Activated CD8-positive, alpha-beta memory T cell treated with anti-CD3 and anti-CD28 coated beads for 24 hours (primary cell): ENCODE measurements around the gene RAD51B.

Experiments used
- DNase-seq: peaks from one replicate; pipeline ENCODE4 v3.0.0-alpha.2; 2020

RAD51B gene

DNA sequence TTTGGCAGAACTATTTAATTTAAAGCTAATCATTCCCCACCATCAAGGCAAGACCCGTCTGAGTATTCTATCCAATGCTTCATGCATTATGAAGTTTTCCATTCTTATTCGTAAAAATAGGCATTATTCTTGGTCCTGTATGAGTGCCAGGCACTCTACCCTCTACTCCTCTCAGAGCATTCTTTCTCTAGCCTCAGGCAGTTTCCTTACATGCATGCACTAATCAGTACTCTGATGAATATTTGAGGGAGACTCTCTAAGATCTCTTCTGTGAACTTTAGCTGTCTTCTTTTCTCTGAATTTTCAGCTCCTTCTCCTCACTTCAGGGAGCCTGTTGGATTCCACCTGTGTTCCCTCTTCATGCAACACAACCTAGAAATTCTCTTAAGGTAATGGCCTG, 334.7 kb downstream of the RAD51B start:
- no peak for DNase-seq

DNA sequence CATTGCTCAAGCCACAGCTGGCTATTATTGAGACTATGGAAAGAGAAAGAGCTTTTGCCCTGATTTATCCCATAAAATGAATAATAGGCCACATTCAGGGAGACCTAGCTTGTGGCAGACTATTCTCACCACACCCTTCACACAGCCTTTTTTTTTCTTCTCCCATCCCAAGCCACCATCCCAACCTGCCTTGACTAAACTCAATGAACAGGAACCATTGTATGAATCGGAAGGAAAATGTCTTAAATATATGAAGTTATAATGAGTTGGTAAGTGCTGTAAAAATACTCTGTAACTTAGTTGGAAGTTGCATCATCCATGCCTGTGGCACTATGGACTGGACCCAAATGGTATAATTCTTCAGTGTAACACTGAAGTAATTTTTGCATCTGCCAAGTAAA, 338.4 kb downstream of the RAD51B start:
- DNase-seq, result no peak

DNA sequence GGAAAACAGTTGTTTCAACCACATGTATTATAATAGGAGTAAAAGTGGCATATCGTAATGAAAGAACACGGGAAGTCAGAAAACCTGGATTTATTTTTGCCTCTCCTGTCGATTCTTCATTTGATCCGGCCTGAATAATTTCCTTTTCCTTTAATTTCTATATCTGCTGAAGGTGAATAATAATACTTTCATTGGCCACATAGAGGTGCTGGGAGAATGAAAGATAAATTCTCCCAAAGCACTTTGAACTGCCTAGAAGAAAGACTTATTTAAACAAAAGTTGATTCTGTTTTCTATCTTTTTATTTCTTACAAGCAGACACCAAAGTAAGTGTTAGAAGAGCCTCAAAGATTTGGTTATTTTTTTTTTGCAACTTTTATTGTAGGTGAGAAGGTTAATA, 339.1 kb downstream of the RAD51B start:
- no peak for DNase-seq

DNA sequence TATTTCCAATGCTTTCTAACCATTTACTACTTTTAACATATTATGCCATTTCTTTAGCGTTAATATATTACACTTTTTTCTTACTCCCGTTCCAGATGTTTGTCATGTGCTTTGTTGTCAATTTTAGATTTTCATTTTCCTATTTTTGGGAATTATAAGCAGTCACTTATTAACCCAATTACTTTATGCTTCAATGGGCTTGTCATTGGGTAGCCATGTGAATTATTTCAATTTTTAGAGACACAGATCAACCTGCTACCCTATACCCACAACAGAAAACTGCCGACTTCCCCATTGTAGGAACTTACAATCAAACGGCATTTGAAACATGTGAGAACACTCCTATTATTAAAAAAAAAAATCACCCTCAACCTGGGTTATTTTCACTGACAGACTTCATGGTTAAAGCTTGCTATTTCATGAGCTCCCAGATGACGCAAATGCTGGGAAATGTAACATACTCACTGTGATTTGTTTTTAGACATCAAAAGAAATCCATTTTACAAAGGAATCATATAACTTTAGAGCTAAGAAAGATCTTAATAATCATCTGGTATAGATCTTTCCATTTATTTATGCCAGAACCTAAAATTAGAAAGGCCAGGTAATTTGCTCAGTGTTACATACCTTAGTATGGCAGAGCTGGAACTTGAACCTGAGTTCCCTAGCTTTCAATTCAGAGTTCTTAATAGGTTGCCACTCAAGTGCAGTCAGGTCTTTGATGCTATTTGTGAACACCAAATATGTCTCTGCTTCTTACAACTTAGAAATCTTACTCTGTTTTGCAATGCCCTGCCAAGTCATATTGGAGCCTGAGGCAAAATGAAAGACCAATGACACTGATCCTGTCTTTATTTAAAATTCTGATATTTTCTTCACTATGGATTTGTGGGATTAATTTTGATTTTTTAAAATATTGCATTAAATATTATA, 340.4 kb downstream of the RAD51B start:
- DNase-seq, result no peak

DNA sequence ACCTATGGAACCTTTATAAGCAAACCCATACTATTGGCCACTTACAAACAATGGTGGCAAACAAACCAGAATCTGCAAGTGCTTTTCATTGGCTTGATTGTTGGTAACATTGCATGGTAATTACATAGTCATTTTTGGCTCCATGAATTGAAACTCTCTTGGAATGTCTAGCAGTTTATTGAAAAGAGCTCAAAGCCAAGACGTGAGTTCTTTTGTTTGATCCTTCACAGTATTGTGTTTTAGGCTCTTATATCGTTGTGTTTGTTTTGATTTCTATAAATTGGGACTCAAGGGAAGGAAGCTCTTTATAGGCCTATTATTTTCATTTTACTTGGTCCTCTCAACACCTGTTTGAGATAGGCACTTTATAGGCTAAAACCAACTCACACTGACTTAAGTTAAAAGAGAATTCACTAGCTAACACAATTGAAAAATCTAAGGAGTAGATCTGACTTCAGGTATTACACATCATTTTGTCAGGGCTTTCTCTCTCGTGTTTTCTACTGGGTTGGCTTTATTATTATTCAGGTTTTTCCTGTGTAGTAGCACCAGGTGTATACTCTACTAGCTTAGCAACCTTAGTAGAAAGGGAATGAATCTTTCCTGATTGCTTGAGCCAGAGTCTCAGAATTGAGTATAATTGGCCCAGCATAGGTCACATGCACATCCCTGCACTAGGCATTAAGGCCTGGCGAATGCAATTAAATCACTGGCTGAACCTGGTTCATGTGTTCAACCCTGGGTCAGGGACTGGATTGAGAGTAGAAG, 341.4 kb downstream of the RAD51B start:
- DNase-seq, result no peak

DNA sequence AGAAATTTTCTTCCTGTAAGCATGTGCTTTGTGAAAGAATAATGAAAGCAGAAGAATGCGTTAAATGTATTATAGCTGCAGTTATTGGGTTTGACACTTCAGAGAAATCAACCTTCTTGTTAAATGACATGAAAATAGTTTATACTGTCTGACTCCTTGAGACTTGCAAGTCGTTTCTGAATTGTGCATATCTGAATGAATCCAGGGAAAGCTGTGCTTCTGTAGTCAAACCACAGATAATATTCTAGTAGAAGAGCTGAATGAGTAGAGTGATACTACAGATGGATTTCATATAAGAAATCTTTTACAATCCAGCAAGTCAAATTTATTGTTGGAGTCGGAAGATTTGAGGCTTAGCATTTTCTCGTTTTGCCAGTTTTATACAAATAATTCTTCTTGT, 343.3 kb downstream of the RAD51B start:
- no peak for DNase-seq

DNA sequence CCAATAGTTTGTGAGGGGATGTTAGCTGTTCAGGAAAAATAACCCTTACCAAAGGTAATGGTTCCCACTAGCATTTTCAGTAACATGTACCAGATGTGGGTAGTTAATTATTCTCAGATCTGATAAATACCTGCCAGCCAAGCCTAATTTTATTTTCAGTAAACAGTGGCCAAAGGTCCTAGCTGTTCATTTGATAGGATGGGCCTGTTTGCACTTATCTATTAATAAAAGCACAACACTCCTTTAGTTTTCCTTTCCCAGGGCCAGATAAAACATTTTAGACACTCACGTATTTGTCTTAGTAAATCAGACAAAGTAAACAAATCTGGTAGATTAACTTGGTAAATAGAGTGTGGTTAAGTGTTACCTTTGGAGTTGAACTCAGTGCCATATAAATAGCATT, 345.1 kb downstream of the RAD51B start:
- no peak for DNase-seq

DNA sequence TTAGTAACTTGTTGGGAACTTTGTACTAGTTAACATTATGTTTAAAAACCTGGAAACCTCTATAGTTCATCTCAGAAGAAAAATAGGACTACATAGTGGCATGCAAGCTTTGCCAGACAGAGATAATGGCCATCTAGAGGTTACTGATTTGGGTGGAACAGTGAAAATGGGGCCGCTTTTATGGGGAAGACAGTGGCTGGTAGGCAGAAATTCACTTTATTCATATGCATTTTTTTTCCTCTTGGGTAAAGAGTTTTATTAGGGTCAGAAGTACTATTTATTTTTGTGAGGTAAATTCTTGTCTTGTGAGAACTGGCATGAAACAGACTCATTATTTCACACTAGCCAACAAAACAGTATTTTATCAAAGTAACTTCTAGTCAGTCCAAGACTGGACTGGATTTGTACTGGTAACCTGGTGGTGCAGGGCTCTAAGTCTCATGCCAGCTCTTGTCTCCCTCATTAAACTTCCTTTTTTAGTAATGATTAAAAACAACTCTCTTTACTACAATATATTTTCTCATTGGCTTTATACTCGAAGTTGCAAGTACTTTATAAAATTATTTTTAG, 345.8 kb downstream of the RAD51B start:
- DNase-seq, result no peak

DNA sequence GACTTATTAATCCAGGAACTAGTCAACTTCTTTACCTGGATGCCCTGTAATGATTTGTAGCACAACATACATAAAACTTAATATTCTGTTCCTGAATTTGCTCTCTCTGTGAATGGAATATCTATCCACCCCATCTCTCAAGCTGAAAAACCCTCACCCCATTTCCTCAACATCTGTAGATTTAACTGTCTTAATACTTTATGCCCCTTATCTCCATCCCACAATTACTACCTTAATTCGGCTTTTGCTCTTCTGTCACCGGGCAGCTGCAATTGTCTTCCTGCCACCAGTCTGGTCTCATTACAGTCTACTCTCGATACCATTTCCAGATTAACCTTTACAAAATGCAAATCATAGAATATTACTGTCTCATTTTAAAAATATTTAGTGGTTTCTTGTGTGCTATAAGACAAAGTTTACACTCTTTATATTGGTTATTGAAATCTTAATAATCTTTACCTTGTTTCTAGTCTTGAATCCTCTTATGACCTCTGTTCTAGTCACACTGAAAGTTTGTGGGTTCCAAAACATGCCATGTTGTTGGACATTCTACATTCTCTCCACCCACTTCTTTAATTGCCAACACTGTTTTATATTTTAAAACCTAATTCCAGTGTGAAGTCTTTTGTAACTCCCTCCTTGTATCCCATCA, 347.3 kb downstream of the RAD51B start:
- DNase-seq, result no peak

DNA sequence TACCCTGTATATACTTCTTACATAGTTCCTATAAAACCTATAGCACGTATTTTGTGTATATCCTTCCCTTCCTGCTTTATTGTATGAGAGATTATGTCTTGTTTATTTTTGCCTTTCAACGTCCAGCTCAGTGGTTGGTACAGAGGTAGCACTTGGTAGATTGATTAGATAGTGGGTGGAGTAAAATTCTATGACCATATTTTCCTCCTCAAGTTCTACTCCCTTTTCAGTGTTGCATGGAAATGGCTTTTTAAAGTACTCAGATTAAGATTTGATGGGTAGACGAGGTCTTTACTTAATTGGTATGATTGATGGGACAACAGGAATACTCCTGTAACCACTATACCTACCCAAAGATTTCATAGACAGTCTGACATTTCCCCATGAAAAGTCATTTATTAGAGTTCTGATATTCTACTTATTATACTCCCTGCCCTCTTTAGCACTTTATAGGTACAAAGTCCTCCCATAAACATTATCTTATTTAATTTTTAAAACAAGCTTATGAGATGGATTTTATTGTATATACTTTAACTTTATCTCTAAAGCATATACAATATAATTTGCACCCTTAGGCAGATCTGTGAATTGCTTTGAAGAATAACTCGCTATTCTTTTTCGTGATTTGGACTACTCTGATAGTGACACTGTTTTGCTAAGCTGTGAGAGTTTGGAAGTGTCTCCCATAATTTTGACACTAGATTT, 348.0 kb downstream of the RAD51B start:
- no peak for DNase-seq

DNA sequence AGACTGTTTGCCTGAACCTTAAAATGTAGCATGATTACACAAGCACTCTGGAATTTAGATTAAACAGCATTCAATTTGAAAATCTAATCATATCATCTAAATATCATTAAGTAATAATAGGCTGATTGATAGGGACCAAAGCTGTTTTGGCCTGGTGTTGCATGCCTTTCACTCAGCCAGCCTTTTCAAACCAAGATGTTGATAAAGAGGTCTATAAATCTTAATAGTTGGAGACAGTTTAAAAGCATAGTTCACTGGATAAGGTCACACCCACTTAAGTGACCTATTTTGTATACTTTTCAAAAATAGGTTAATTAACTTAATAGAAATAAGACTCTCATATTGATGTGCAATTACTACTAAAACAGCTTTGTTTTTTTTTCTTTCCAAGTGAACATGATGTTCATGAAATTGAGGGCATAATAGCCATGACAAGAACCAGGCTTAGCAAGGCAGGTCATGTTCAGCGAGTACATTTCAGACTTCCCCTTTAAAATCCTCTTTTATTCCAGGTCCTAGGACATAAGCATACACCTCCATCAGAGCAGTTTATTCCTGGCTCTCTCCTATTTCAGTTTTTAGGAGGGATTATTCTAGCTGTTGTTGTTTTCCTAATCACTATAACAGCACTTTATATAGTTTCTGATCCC, 349.0 kb downstream of the RAD51B start:
- no peak for DNase-seq

DNA sequence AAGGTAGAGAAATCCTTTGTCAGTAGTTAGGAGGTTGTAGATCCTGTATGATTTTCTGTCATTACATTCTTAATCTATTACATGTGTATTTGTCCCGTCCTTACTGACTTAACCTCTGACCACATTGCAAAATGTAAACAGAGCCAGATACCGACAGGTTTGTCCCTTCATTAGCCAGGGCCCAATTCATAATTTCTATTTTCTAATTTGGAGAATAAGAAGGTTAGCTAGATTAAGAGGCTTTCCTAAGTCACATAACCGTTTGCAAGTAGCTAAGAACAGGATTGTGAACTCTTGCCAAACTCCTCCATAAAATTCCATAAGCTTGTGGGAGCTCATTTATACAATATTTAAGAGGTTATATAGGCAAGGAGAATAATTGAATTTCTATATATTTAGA, 352.6 kb downstream of the RAD51B start:
- no peak for DNase-seq

DNA sequence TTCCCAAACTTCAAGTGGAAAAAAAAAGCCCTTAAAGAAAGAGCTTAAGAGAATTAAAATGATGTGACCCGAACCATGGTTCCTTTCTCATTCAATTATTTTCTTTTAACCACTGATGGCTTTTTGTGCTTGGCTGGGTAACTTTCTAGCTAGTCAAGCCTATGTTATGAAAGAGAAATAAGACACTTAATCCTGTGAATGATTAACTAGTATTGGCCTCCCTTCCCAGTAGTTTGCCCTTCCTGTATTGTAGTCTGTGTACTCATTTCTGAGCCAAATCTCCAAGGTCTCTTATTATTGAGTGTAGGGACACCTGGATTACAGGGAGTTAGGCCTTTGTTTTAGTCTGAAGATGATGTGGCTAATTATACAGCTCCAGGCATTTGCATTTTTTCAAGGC, 353.0 kb downstream of the RAD51B start:
- DNase-seq, result no peak

DNA sequence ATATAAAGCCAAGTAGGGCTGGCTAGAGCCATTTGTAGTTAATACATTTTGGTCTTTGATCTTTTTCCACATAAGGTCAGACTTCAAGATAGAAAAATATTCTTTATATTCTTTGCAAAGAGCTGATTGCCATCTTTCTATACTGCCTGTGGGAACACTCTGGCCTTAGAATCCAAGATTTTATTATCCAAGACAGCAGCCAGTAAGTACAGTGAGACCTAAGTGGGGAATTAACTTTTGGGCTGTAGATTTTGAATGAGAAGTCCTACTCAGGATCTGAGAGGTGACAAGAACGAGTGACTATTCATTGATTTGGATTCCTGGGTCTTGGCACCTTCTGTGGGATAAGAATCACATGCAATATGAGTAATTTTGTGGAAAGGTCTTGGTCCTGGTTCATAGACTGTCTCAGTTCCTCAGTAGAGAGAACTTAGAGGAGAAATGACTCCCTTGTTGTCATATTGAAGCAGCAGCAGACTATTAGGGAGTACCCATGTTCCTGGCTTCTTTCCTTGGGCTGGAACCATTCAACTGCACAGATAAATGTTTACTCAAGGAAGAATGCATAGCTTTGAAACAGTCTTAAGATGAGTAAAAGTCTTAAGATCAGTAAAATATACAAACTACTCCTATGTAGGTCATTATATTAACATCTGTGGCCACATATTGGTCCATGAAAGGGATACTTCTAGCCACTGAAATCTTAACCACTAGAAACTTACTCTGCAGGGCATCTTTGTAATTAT, 353.8 kb downstream of the RAD51B start:
- DNase-seq, result no peak

DNA sequence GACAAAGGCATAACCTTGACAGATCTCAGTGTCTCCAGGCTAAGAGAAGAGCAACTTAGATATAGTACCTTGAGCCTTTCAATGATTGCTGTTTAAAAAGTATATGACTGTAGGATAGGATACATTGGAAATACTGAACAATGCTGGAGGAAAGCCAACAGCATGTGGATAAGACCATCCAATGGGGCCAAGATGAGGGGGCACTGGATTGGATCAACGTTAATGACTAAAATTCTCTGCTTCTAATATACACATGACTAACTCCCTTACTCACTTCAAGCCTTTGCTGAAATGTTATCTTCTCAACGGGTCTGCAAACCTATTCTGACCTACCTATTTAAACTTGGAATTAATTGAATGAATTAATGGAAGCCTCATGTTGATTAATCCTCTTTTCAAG, 354.9 kb downstream of the RAD51B start:
- no peak for DNase-seq

DNA sequence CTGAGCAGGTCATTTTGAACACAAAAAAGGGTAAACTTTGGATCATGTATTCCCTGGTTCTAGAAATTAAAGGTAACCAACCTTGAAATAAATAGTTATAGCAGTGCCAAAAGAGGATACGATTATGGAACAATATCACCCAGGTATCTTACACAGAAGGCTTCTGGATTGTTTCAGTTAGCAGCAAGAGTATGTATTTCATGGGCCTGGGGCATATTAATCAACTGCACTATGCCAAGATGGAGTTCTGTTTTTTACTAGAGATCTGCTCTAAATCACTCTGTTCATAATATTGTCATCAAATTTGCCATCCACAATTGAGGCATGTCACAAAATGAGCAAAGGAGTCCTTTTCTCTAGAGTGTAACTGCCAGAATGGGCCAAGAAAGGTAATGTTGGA, 357.1 kb downstream of the RAD51B start:
- DNase-seq, result no peak

DNA sequence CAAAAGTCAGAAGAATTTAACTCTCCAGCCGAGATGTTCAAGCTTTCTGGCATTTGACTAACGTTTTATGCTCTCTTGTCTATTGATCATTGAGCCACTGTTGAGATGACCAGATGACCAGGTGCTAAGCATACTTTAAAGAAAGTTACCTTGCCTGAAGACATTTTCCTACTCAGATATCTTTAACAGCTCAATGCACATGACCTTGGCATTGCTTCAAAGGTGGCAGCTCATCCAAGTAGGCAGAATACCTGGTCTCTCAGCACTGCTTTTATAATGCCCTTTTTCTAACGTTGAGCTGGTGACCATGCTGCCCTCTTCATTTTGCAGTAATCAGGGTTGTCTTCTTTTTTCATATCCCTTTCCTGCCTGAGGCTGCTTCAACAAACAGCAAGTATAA, 358.1 kb downstream of the RAD51B start:
- no peak for DNase-seq

DNA sequence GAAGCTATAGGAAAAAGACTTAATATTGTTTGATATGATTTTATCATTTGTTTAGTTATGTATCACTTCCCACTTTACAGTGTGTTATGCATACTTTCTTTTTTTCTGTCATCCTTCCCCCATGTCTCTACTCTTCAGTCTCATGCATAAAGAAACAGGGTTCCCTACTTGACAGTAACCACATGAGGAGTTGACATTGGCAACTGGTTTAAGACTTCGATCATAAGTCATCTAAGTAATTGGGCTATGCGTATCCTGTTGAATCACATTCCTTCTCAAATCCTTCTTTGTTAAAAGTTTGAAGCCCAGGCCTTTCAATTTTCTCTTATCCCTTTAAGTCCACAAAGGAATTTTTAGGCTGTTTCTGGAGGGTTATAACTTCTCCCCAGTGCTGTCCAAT, 358.7 kb downstream of the RAD51B start:
- DNase-seq, result no peak

DNA sequence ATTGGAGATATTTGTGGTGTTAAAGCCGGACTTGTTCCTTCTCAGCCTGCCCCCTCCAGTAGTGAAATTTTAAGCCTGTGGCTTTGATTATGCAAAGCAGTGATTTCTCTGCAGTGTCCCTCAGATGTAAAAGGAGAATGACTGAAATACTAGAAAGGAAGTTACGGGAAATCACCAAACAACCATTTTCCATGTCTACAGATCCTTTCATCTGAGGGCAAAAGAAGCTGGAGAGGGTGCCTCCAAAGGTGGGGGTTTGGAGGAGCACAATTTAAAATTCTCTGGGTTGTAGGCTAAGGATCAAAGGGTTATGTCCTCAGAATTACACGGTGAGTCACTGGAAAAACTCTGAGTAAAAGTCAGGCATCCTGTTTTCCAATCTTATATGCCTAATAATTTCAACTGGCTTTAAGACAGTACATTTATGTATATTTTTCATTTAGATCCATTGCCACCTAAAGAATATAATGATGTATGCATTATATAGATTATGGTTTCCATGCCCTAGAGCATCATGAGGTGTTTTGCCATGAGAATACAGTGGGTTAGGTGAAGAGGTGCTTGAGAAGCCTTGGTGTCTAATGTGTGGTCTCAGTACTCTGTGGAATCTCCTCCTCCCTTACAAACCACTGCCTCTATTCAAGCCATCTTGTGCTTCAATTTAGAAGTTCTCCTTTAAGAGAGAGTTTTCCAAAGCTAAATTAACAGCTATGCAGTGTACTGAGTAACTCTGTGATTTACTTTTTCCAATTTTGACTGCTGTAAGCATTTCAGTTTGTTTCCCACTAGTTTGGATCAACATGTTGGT, 362.1 kb downstream of the RAD51B start:
- no peak for DNase-seq

DNA sequence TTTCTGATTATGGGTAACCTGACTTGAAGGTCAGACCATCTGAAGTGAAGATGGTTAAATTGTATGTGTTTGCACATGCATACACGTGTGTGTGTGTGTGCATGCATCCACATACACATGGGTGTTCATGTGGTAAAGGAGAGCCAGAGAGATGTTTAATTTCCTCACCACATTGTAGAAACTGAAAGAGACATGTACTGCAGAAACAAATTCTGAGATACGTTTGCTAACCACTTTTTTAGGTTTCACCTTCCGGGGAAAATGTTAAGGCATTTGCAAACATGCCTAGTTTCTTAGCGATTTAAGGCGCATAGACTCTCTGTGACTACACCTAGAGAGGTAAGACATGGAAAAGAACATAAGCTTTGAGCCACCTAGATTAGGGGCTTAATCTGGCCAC, 362.9 kb downstream of the RAD51B start:
- no peak for DNase-seq
